H1 (cell line): ENCODE results near the gene TRUB1. TPM values are rescaled to one million over a fixed set of nuclear protein-coding genes. Genes with fewer than 3 reads are reported as not detected.

ENCODE experiments used
- CTCF ChIA-PET: fragments of 300-600 bp; sonication (Branson Sonifier 250); formaldehyde crosslinking; loops from one replicate; lab custom pipeline; 2021; ENCODE audit not compliant: partially characterized antibody; lab: Charles Lee
- POLR2A ChIA-PET: fragments of 300-600 bp; sonication (Branson Sonifier 250); formaldehyde crosslinking; loops from one replicate; lab custom pipeline; 2021; ENCODE audit warnings: inconsistent platforms; ENCODE audit not compliant: partially characterized antibody; lab: Charles Lee
- DNase-seq, 2 experiments: peaks; one replicate each; pipeline versions ENCODE4 v3.0.0 to v3.0.0-alpha.2; 2010 to 2022; ENCODE audit warnings: low spot score in 2 of 2, low read depth in 1 of 2, mixed read lengths in 1 of 2
- FAIRE-seq: peaks from 2 replicates; lab custom pipeline; 2011; peaks lifted over from hg19 to GRCh38; lab: Jason Lieb, UNC
- H2AFZ ChIP-seq: 2 replicates; pipeline ENCODE4 v1.8.1; 2012; ENCODE audit warnings: low read length, inconsistent platforms
- H2AK5ac ChIP-seq: 2 replicates; pipeline ENCODE4 v1.6.1; 2013; ENCODE audit warnings: low read depth, low read length
- H2BK120ac ChIP-seq: replicated peaks from 2 replicates; pipeline ENCODE3; 2013; ENCODE audit warnings: low read depth, low read length, inconsistent platforms
- H2BK12ac ChIP-seq: 2 replicates; pipeline ENCODE4 v1.6.1; 2013; ENCODE audit warnings: low read depth, low read length
- H2BK15ac ChIP-seq: 2 replicates; pipeline ENCODE4 v1.6.1; 2013; ENCODE audit warnings: low read length
- H2BK20ac ChIP-seq: 2 replicates; pipeline ENCODE4 v1.6.1; 2013; ENCODE audit warnings: low read length
- H2BK5ac ChIP-seq: 2 replicates; pipeline ENCODE4 v1.6.1; 2013; ENCODE audit warnings: low read depth, low read length
- H3K14ac ChIP-seq: 2 replicates; pipeline ENCODE4 v1.6.1; 2013; ENCODE audit warnings: inconsistent platforms; ENCODE audit not compliant: insufficient read length
- H3K18ac ChIP-seq: 2 replicates; pipeline ENCODE4 v1.6.1; 2013; ENCODE audit warnings: low read length; ENCODE audit errors: extremely low read depth
- H3K23ac ChIP-seq: 2 replicates; pipeline ENCODE4 v1.6.1; 2013; ENCODE audit warnings: inconsistent platforms; ENCODE audit not compliant: insufficient read length
- H3K23me2 ChIP-seq: 2 replicates; pipeline ENCODE4 v1.6.1; 2013; ENCODE audit warnings: low read depth, low read length
- H3K27ac ChIP-seq: 2 replicates; pipeline ENCODE4 v1.6.1; 2011; ENCODE audit warnings: low read depth, low read length, inconsistent platforms
- H3K27me3 ChIP-seq, 4 experiments: replicated peaks in 1 of 4; 1 replicate in 1 of 4; 2 replicates in 3 of 4; pipeline versions ENCODE4 v1.6.1 to v1.8.1; 2011 to 2013; ENCODE audit warnings: low read length in 3 of 4, mild to moderate bottlenecking in 3 of 4, inconsistent platforms in 2 of 4, mixed read lengths in 2 of 4, moderate library complexity in 1 of 4; ENCODE audit not compliant: control insufficient read depth in 3 of 4, insufficient read depth in 3 of 4; ENCODE audit errors: extremely low read depth in 1 of 4
- H3K36me3 ChIP-seq, 4 experiments: 2 replicates each; pipeline versions ENCODE4 v1.6.1 to v1.8.1; 2011 to 2013; ENCODE audit warnings: mild to moderate bottlenecking in 4 of 4, low read length in 3 of 4, moderate library complexity in 2 of 4, control low read depth in 1 of 4, inconsistent platforms in 1 of 4; ENCODE audit not compliant: insufficient read depth in 4 of 4, control insufficient read depth in 2 of 4
- H3K4ac ChIP-seq: replicated peaks from 2 replicates; pipeline ENCODE3; 2013; ENCODE audit warnings: low read length, low read depth, mixed read lengths, inconsistent platforms; ENCODE audit not compliant: insufficient read length
- H3K4me1 ChIP-seq, 4 experiments: replicated peaks in 1 of 4; 1 replicate in 1 of 4; 2 replicates in 3 of 4; pipeline versions ENCODE4 v1.6.1 to v1.8.1; 2011 to 2013; ENCODE audit warnings: low read length in 3 of 4, inconsistent platforms in 2 of 4, mixed read lengths in 1 of 4; ENCODE audit not compliant: insufficient read depth in 4 of 4, control insufficient read depth in 3 of 4
- H3K4me2 ChIP-seq, 2 experiments: 2 replicates each; pipeline versions ENCODE4 v1.6.1 to v1.8.1; 2011 to 2013; ENCODE audit warnings: low read depth in 2 of 2, low read length in 2 of 2, control low read depth in 1 of 2, inconsistent platforms in 1 of 2, mild to moderate bottlenecking in 1 of 2; ENCODE audit not compliant: insufficient read depth in 1 of 2
- H3K4me3 ChIP-seq, 4 experiments: fragments of 200-600, 300-600 bp in 1 of 4; sonication (generic), shearing (Covaris generic), sonication (Bioruptor Twin) in 1 of 4; 2 replicates each; pipeline versions ENCODE4 v1.5.1 to v1.8.1; 2011 to 2016; ENCODE audit warnings: low read length in 4 of 4, low read depth in 3 of 4, control low read depth in 2 of 4, inconsistent platforms in 2 of 4, mild to moderate bottlenecking in 2 of 4, mixed read lengths in 1 of 4, moderate library complexity in 1 of 4; ENCODE audit not compliant: insufficient read depth in 2 of 4; ENCODE audit errors: extremely low read depth in 1 of 4
- H3K56ac ChIP-seq: replicated peaks from 2 replicates; pipeline ENCODE3; 2013; ENCODE audit warnings: low read depth, mild to moderate bottlenecking, mixed read lengths, low read length, inconsistent platforms; ENCODE audit not compliant: insufficient read length
- H3K79me1 ChIP-seq: 2 replicates; pipeline ENCODE4 v1.6.1; 2013; ENCODE audit warnings: low read depth, low read length, control low read depth
- H3K79me2 ChIP-seq, 2 experiments: 2 replicates each; pipeline versions ENCODE4 v1.6.1 to v1.8.1; 2012 to 2013; ENCODE audit warnings: low read length in 2 of 2, mild to moderate bottlenecking in 2 of 2, inconsistent platforms in 1 of 2; ENCODE audit not compliant: insufficient read depth in 2 of 2, control insufficient read depth in 1 of 2
- H3K9ac ChIP-seq, 4 experiments: replicated peaks in 1 of 4; 1 replicate in 1 of 4; 2 replicates in 3 of 4; pipeline versions ENCODE4 v1.6.1 to v1.8.1; 2011 to 2013; ENCODE audit warnings: low read depth in 3 of 4, low read length in 3 of 4, control low read depth in 2 of 4, mild to moderate bottlenecking in 2 of 4, moderate library complexity in 2 of 4, inconsistent platforms in 1 of 4; ENCODE audit errors: extremely low read depth in 1 of 4
- H3K9me3 ChIP-seq, 2 experiments: 2 replicates each; pipeline versions ENCODE4 v1.6.1 to v1.8.1; 2012 to 2013; ENCODE audit warnings: mild to moderate bottlenecking in 2 of 2, moderate library complexity in 2 of 2, control low read depth in 1 of 2, inconsistent platforms in 1 of 2, low read depth in 1 of 2, low read length in 1 of 2, mixed read lengths in 1 of 2; ENCODE audit not compliant: insufficient read depth in 2 of 2
- H4K20me1 ChIP-seq, 2 experiments: replicated peaks in 1 of 2; 2 replicates each; pipeline versions ENCODE3 to v1.8.1; 2011 to 2013; ENCODE audit warnings: inconsistent platforms in 2 of 2, low read length in 2 of 2, mild to moderate bottlenecking in 1 of 2; ENCODE audit not compliant: insufficient read depth in 2 of 2, control insufficient read depth in 1 of 2
- H4K5ac ChIP-seq: 2 replicates; pipeline ENCODE4 v1.6.1; 2013; ENCODE audit warnings: low read length, low read depth, mixed read lengths, inconsistent platforms; ENCODE audit not compliant: insufficient read length
- H4K8ac ChIP-seq: 2 replicates; pipeline ENCODE4 v1.8.0; 2013; ENCODE audit warnings: mild to moderate bottlenecking, moderate library complexity, low read length, inconsistent platforms; ENCODE audit not compliant: insufficient read depth; ENCODE audit errors: extremely low read depth
- H4K91ac ChIP-seq: replicated peaks from 2 replicates; pipeline ENCODE3; 2013; ENCODE audit warnings: low read length, mixed read lengths, inconsistent platforms; ENCODE audit not compliant: insufficient read length
- BRCA1 ChIP-seq: IDR thresholded peaks from 2 replicates; pipeline ENCODE4 v1.6.1; 2012; ENCODE audit warnings: low read depth, low read length, improper control_type of control experiment
- CBX5 ChIP-seq: fragments of 300-800, 300-1000 bp; sonication (generic); IDR thresholded peaks from 2 replicates; pipeline ENCODE4 v1.7.1; 2016; ENCODE audit warnings: antibody characterized with exemption, low read length, low read depth
- KDM1A ChIP-seq: fragments of 200-600, 300-600 bp; sonication (generic); IDR thresholded peaks from 2 replicates; pipeline ENCODE4 v1.7.1; 2016; ENCODE audit warnings: mild to moderate bottlenecking, low read length, borderline replicate concordance
- POU5F1 ChIP-seq: IDR thresholded peaks from 2 replicates; pipeline ENCODE4 v1.6.1; 2011; ENCODE audit warnings: low read depth, mild to moderate bottlenecking, low read length, moderate library complexity
- RAD21 ChIP-seq, 2 experiments: IDR thresholded peaks in 1 of 2; conservative IDR thresholded peaks in 1 of 2; 2 replicates each; pipeline ENCODE4 v1.6.1; 2011; ENCODE audit warnings: low read depth in 2 of 2, low read length in 2 of 2, improper control_type of control experiment in 1 of 2, inconsistent platforms in 1 of 2, mild to moderate bottlenecking in 1 of 2, moderate library complexity in 1 of 2
- RBBP5 ChIP-seq: IDR thresholded peaks from 2 replicates; pipeline ENCODE4 v1.7.1; 2012; ENCODE audit warnings: low read depth, mild to moderate bottlenecking, inconsistent platforms, low read length, moderate library complexity, borderline replicate concordance
- RNF2 ChIP-seq: fragments of 200-900, 300-1000 bp; sonication (generic); IDR thresholded peaks from 2 replicates; pipeline ENCODE4 v1.7.1; 2016; ENCODE audit warnings: borderline replicate concordance, low read depth, mild to moderate bottlenecking, antibody characterized with exemption, low read length; ENCODE audit not compliant: poor library complexity, severe bottlenecking; ENCODE audit errors: missing control alignments
- RXRA ChIP-seq: IDR thresholded peaks from 2 replicates; pipeline ENCODE4 v1.6.1; 2011; ENCODE audit warnings: low read depth, mild to moderate bottlenecking, low read length, moderate library complexity; ENCODE audit not compliant: insufficient read depth
- SIRT6 ChIP-seq: IDR thresholded peaks from one replicate; pipeline ENCODE4 v1.7.1; 2012; ENCODE audit warnings: low read length, inconsistent platforms
- SIX5 ChIP-seq: IDR thresholded peaks from 2 replicates; pipeline ENCODE4 v1.6.1; 2011; ENCODE audit warnings: mild to moderate bottlenecking, low read depth, low read length
- SP2 ChIP-seq: IDR thresholded peaks from 2 replicates; pipeline ENCODE4 v1.6.1; 2012; ENCODE audit warnings: mild to moderate bottlenecking, low read length, inconsistent platforms
- SP4 ChIP-seq: IDR thresholded peaks from 2 replicates; pipeline ENCODE4 v1.6.1; 2012; ENCODE audit warnings: low read length, inconsistent platforms
- TAF1 ChIP-seq: IDR thresholded peaks from 2 replicates; pipeline ENCODE4 v1.6.1; 2011; ENCODE audit warnings: mild to moderate bottlenecking, low read depth, low read length
- TBP ChIP-seq: IDR thresholded peaks from 2 replicates; pipeline ENCODE4 v1.6.1; 2011; ENCODE audit warnings: low read depth, low read length, improper control_type of control experiment
- TEAD4 ChIP-seq: IDR thresholded peaks from 2 replicates; pipeline ENCODE4 v1.6.1; 2012; ENCODE audit warnings: low read depth, low read length, inconsistent platforms, mixed read lengths
- WGBS, 2 experiments: shearing (Covaris generic) in 1 of 2; methylation state at CpG; one replicate each; pipeline versions ENCODE4 v1.1.6 to v1.1.7; 2013 to 2015; ENCODE audit warnings: low lambda C conversion rate in 2 of 2, mixed read lengths in 2 of 2, inconsistent platforms in 1 of 2, low coverage in 1 of 2, missing lambda C conversion rate in 1 of 2; ENCODE audit not compliant: insufficient replicate concordance in 2 of 2, insufficient coverage in 1 of 2, insufficient read length in 1 of 2; ENCODE audit errors: extremely low coverage in 1 of 2, missing lambda C conversion rate in 1 of 2; 5-methylcytosine and 5-hydroxymethylcytosine counted together
- polyA plus RNA-seq, 7 experiments: library from polyadenylated mRNA; depleted of rRNA in 3 of 7; stranded (reverse) in 5 of 7; unstranded in 2 of 7; fragments of >200 nt in 5 of 7; fragments of 200-250 nt in 2 of 7; gene quantifications; 1 replicate in 5 of 7; 2 replicates in 1 of 7; 4 replicates in 1 of 7; pipeline versions ENCODE4 v1.2.1 to v1.2.3, GENCODE V29; 2011 to 2013; ENCODE audit warnings: missing spikeins in 2 of 7, mixed read lengths in 2 of 7
- total RNA-seq: library from RNA; stranded (reverse); fragmentation: NEBNext Ultra II Directional; extraction: Animal tissue kit (Norgen Biotek cat#: 25700); gene quantifications from 2 replicates; pipeline ENCODE4 v1.2.1, GENCODE V29; 2021

The TRUB1 gene
- total and polyA plus RNA-seq, 2 of the 8 experiments (the other 6 are each of a cell fraction or from before 2014, with no cell fraction given): 6.3 to 22.2 TPM

- peaks cover 0 to 3% (median 1%) of the 10 kb centered on the region in 4 experiments; a peak in 1 of 7 replicates for H3K4me1 ChIP-seq
- no peak overlapping the region for H2BK12ac ChIP-seq
- no peaks in the 10 kb centered on the region for H3K9me3 ChIP-seq
- H2AFZ ChIP-seq: 0 out of 2 replicates have a peak overlapping the region, but pooled peaks have one; percentile 17
- H3K23ac ChIP-seq: no peak overlapping the region
- H2BK15ac ChIP-seq: no peak overlapping the region
- H3K27me3 ChIP-seq: no peaks in the 10 kb centered on the region
- no peak overlapping the region for H3K4me3 ChIP-seq
- H4K20me1 ChIP-seq: no peaks in the 10 kb centered on the region
- no peaks in the 10 kb centered on the region for H3K23me2 ChIP-seq
- no peak overlapping the region for H3K18ac ChIP-seq
- no peak overlapping the region for H4K5ac ChIP-seq
- H4K8ac ChIP-seq: no peak overlapping the region
- H3K4ac ChIP-seq: no peak overlapping the region
- H3K79me2 ChIP-seq: no peaks in the 10 kb centered on the region
- H3K36me3 ChIP-seq: no peaks in the 10 kb centered on the region
- H3K4me2 ChIP-seq: no peak overlapping the region
- no peak overlapping the region for H2AK5ac ChIP-seq
- no peaks in the 10 kb centered on the region for H3K79me1 ChIP-seq
- H3K56ac ChIP-seq: no peak overlapping the region
- ChIA-PET POLR2A (no interaction called here), CTCF (interaction anchor here (1.1 to 4.2 kb wide), 14 partner anchors 9 to 150 kb away, joined by 3 to 13 read pairs (median 4); no protein-coding TSS in a partner anchor)
- no peak overlapping the region for H2BK5ac ChIP-seq
- no peak overlapping the region for H2BK120ac ChIP-seq
- H3K14ac ChIP-seq: no peak overlapping the region
- H3K27ac ChIP-seq: no peak overlapping the region
- H2BK20ac ChIP-seq: no peak overlapping the region
- FAIRE-seq (no peak), DNase-seq (no peak)
- no peak overlapping the region for H4K91ac ChIP-seq
- WGBS, 2 experiments: 85% methylated on average over 7 of the region's 7 CpGs; no CpG with 5 or more reads in 1 of the 2 experiments
- H3K9ac ChIP-seq: no peak overlapping the region
- TF ChIP-seq RXRA: no peak
- no peak for TF ChIP-seq SP2
- TF ChIP-seq CBX5: no peak
- no peak for TF ChIP-seq RBBP5
- TF ChIP-seq TEAD4: no peak
- no peak for TF ChIP-seq SIX5
- no peak for TF ChIP-seq POU5F1
- no peak for TF ChIP-seq RAD21 (IDR thresholded peaks at IDR 0.05 in 1 of 2, conservative IDR thresholded peaks at IDR 0.05 in 1 of 2; ENCODE audit: low read depth in 2 of 2, low read length in 2 of 2)
- no peak for TF ChIP-seq BRCA1
- no peak for TF ChIP-seq KDM1A
- TF ChIP-seq SIRT6: no peak
- TF ChIP-seq RNF2: no peak
- TF ChIP-seq SP4: no peak
- TF ChIP-seq TBP: no peak
- no peak for TF ChIP-seq TAF1
Observed at GRCh38 chr10:115026746-115027140, 88.7 kb downstream of the TRUB1 start.
